Smooth muscle cell (in vitro differentiated cells): Measurements from ENCODE around the gene PIK3CD. TPM values are rescaled to one million over a fixed set of nuclear protein-coding genes. Genes with fewer than 3 reads are reported as not detected.

Source experiments
- DNase-seq: peaks from one replicate; lab custom pipeline; 2025; ENCODE audit not compliant: unreplicated experiment; lab: John Stamatoyannopoulos, UW
- H2AFZ ChIP-seq: fragments of 200-600 bp; sonication (generic); 2 replicates; pipeline ENCODE4 v1.6.0; 2016; ENCODE audit warnings: antibody characterized with exemption, low read depth, mild to moderate bottlenecking
- H3F3A ChIP-seq: fragments of 200-600 bp; sonication (generic); 2 replicates; pipeline ENCODE4 v1.6.0; 2017; ENCODE audit warnings: antibody characterized with exemption, low read depth
- H3K27ac ChIP-seq: fragments of 200-600 bp; sonication (generic); 2 replicates; pipeline ENCODE4 v1.5.1; 2016; ENCODE audit warnings: low read depth, mild to moderate bottlenecking
- H3K27me3 ChIP-seq: fragments of 200-600 bp; sonication (generic); 2 replicates; pipeline ENCODE4 v1.6.1; 2016; ENCODE audit warnings: low read depth, mild to moderate bottlenecking
- H3K36me3 ChIP-seq: fragments of 200-600 bp; sonication (generic); 2 replicates; pipeline ENCODE4 v1.5.1; 2016; ENCODE audit warnings: low read depth
- H3K4me1 ChIP-seq: fragments of 200-600 bp; sonication (generic); 2 replicates; pipeline ENCODE4 v1.5.1; 2016; ENCODE audit warnings: low read depth
- H3K4me2 ChIP-seq: fragments of 200-600 bp; sonication (generic); 2 replicates; pipeline ENCODE4 v1.6.0; 2016; ENCODE audit warnings: mild to moderate bottlenecking
- H3K4me3 ChIP-seq: fragments of 200-600 bp; sonication (generic); 2 replicates; pipeline ENCODE4 v1.5.1; 2016; ENCODE audit warnings: mild to moderate bottlenecking
- H3K79me2 ChIP-seq: fragments of 200-600 bp; sonication (generic); 2 replicates; pipeline ENCODE4 v1.6.0; 2016; ENCODE audit warnings: low read depth, mild to moderate bottlenecking
- H3K9ac ChIP-seq: fragments of 200-600 bp; sonication (generic); 2 replicates; pipeline ENCODE4 v1.6.0; 2016; ENCODE audit warnings: low read depth
- H3K9me3 ChIP-seq: fragments of 200-600 bp; sonication (generic); replicated peaks from 2 replicates; pipeline ENCODE4 v1.5.1; 2016; ENCODE audit warnings: low read depth
- H4K20me1 ChIP-seq: fragments of 200-600 bp; sonication (generic); 2 replicates; pipeline ENCODE4 v1.6.0; 2016; ENCODE audit warnings: low read depth
- CTCF ChIP-seq: fragments of 200-600 bp; sonication (generic); IDR thresholded peaks from 2 replicates; pipeline ENCODE4 v1.5.1; 2017; ENCODE audit warnings: borderline replicate concordance, mild to moderate bottlenecking, antibody characterized with exemption; ENCODE audit not compliant: insufficient read depth, poor library complexity, severe bottlenecking
- WGBS: methylation state at CpG from one replicate; pipeline ENCODE4 v1.1.7; 2016; ENCODE audit warnings: low lambda C conversion rate; 5-methylcytosine and 5-hydroxymethylcytosine counted together
- polyA plus RNA-seq: library from polyadenylated mRNA; unstranded; fragments of >200 nt; fragmentation: Nextera tagmentation; extraction: Ambion mirVana; gene quantifications from 2 replicates; pipeline ENCODE4 v1.2.1, GENCODE V29; 2016
- total RNA-seq: library from RNA; depleted of rRNA; stranded (reverse); fragments of >200 nt; gene quantifications from 2 replicates; pipeline ENCODE4 v1.2.3, GENCODE V29; 2014

PIK3CD gene
- total and polyA plus RNA-seq, 2 experiments from 2014 or later, result 3.9 to 4.1 TPM

DNA sequence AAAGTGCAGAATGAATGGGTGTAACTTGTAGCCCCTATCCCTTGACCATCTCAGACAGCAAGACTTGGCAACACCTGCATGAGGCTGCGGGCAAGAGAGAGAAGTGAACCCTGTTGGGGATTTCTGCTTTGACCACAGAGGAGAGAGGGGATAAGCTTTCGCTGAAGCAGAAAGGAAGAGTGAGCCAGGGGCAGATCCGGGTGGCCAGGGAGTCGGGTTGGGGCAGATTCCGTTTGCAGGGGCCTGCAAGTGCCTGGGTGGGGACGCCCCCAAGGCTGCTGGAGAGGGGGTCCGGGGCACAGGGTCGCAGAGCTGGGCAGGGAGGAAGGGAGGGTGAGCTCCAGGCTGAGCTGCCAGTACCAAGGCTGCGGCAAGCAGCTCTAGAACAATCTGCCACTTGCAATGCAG is 25.3 kb upstream of the PIK3CD start:
- Histone ChIP-seq H3F3A (no peaks in the 10 kb centered on the region), H3K79me2 (no peaks in the 10 kb centered on the region), H3K9me3 (no peaks in the 10 kb centered on the region), H3K4me1 (no peaks in the 10 kb centered on the region), H3K27me3 (no peaks in the 10 kb centered on the region), H3K4me3 (no peak overlapping the region), H3K9ac (no peak overlapping the region), H2AFZ (no peak overlapping the region), H3K36me3 (no peaks in the 10 kb centered on the region), H3K4me2 (no peak overlapping the region), H4K20me1 (no peaks in the 10 kb centered on the region), H3K27ac (no peak overlapping the region)
- DNase-seq, result no peak
- WGBS, result 84% methylated on average over 7 of the region's 9 CpGs
- TF ChIP-seq CTCF, result no peak

DNA sequence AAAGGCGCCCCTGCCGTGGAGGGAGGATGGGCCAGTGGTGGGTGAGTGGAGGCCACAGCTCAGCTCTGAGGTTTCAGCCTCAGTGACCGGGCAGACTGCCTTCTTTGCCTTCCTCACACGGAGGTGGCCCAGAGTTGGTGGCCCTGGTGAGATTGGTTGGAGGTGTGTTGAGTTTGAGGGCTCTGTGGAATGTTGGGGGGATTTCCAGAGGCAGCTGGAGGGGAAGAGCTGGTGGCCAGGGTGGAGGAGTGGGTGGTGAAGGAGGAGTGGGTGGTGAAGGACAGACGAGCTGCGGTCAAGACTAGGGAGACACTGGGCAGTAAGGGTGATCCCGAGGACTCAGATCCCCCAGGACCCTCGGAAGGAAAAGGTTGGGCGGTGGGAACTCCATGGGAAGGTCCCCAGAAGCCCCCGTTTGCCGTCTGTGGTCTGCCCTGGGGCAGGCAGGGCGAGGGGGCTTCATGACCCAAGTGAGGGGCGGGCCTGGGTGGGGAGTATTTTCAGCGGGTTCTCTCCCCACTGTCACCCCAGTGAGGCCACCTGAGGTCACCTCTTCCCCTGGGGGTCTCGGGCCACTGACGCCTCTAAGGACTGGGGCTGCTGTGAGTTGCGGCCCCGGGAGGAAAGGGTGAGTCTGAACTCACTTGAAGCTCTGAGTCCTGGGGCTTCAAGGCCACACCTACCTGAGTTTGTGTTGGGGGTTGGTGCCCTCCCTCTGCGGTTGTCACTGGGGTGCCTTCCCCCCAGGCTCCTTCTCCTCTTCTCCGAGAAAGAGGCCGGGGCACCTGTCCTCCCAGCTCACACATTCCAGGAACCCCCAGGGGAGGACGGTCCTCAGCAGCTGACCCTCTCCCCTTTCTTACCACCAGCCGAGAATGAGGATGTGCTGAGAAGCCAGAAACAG is 22.7 kb upstream of the PIK3CD start:
- Histone ChIP-seq H3K9ac (no peak overlapping the region), H3K27ac (no peak overlapping the region), H3K4me2 (no peak overlapping the region), H2AFZ (no peak overlapping the region), H3K27me3 (no peaks in the 10 kb centered on the region), H4K20me1 (no peaks in the 10 kb centered on the region), H3K79me2 (no peaks in the 10 kb centered on the region), H3K4me3 (no peak overlapping the region), H3F3A (no peaks in the 10 kb centered on the region), H3K36me3 (no peaks in the 10 kb centered on the region), H3K9me3 (no peaks in the 10 kb centered on the region), H3K4me1 (no peaks in the 10 kb centered on the region)
- DNase-seq, result no peak
- TF ChIP-seq CTCF, result no peak
- 91% methylated on average over 21 of the region's 23 CpGs for WGBS

DNA sequence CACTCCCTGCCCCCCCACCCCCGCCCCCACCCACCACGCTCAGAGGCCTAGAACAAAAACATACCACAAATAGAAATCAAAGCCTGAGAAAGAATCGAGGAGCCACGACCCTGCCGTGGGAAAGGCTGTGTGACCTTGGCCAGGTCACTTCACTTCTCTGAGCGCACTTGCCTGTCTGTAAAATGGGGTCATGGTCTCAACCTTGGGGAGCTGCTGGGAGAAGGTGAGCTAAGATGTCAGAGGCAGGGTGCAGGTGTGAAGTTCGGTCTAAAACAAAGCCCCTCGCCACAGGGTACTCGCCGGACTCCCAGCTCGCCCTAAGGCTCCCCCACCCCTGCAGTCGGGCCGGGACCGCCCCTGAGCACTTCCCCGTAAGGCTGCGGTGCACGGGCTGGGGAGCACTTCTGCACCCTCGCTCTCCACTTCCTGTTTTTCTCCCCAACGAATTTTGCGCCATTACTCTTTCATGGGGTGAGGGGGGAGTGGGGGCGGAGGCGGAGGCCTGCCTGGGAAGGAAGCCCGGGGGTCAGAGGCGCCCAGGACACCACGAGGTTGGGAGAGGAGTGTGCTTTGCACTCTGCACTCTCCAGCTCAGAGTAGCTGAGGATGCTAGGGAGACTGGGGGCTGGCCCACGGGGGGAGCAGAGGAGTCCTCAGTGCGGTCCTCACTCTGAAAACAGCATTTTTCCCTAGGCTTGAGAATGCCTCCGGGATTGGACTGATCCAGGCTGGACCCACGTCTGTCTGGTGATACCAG is 21.9 kb upstream of the PIK3CD start:
- no peak for TF ChIP-seq CTCF
- no peaks in the 10 kb centered on the region for H3K9me3 ChIP-seq
- H3K4me2 ChIP-seq, result no peak overlapping the region
- DNase-seq, result no peak
- H3K9ac ChIP-seq, result no peak overlapping the region
- no peaks in the 10 kb centered on the region for H3K4me1 ChIP-seq
- no peaks in the 10 kb centered on the region for H3F3A ChIP-seq
- no peaks in the 10 kb centered on the region for H3K79me2 ChIP-seq
- H2AFZ ChIP-seq, result no peak overlapping the region
- no peaks in the 10 kb centered on the region for H4K20me1 ChIP-seq
- H3K36me3 ChIP-seq, result no peaks in the 10 kb centered on the region
- H3K27me3 ChIP-seq, result no peaks in the 10 kb centered on the region
- H3K27ac ChIP-seq, result no peak overlapping the region
- 84% methylated on average over 27 of the region's 29 CpGs for WGBS
- H3K4me3 ChIP-seq, result no peak overlapping the region
